HG03432 (cell line): Measurements from ENCODE around the gene CD200.
A peak's percentile ranks its signal among the peaks of the same experiment; 100 is the strongest.

Experiments used
- ATAC-seq: cut with Tn5 transposase; IDR thresholded peaks from one replicate; pipeline ENCODE4 v1.9.1; 2021; ENCODE audit warnings: mild to moderate bottlenecking, moderate library complexity; ENCODE audit not compliant: unreplicated experiment

Gene CD200

DNA sequence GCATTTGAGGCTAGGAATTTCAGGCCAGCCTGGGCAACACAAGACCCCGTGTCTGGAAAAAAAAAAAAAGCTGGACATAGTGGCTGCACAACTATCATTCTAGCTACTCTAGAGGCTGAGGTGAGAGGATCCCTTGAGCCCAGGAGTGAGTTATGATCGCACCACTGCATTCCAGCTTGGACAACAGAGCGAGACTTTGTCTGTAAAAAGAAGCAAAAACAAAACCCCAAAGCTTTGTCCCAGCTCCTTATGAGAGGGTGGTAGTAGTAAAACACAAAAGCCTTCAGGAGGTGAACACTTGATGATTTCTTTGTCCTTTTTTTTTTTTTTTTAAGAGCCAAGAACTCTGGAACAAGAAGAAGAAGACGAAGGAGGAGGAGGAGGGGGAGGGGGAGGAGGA, 1.1 kb upstream of the CD200 start:
- no peak for ATAC-seq

GRCh38 chr3:112333381-112334317, 693 bp downstream of the CD200 start:
- peak; percentile 57 for ATAC-seq

GRCh38 chr3:112334691-112335433, 1.9 kb downstream of the CD200 start:
- ATAC-seq = no peak

- ATAC-seq = no peak
These were observed 2.5 kb downstream of the CD200 start for GRCh38 chr3:112335434-112335781.

DNA sequence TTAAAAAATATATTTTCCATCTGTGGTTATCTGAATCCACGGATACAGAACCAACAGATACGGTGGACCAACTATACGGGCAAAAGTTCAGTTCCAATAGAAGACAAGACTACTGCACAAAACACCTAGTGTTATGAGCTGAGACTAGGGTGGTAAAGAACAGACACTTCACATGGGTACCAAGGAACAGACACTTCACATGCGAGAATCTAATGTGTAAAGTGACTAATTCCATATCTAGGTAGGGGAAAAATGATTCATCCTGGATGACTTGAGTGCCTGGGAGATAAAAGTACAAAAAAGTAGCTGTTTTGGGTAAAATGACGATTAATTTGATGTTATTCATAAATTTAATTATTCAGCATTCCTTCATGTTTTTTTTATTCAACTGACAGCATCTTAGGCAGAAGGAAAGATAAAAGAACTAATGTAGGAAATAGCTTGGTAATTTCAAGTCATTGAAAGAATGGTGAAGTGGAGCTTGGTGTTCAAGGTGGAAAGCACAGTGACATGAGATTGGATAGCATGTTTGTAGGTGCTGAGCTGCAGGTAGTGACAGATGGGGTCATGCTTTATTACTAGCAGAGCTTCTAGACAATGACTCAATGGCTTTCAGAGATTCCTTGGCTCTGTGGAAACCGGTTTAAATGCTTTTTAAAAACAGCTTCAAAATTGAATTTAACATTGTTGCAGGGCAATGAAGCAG, 5.2 kb downstream of the CD200 start:
- ATAC-seq = no peak

DNA sequence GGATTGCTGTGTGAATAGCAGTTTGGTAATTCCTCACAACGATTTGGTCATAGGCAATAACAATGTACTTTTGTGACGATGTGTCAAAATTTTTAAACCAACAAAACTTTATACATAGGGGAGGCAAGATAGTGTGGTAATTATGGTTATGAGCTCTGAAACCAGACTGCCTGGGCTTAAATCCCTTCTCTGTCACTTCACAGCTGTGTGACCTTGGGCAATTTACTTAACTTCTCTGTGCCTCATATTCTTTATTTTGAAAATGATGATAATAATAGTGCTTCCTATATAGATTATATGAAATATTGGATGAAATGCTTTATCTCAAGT, 5.7 kb downstream of the CD200 start:
- no peak for ATAC-seq

DNA sequence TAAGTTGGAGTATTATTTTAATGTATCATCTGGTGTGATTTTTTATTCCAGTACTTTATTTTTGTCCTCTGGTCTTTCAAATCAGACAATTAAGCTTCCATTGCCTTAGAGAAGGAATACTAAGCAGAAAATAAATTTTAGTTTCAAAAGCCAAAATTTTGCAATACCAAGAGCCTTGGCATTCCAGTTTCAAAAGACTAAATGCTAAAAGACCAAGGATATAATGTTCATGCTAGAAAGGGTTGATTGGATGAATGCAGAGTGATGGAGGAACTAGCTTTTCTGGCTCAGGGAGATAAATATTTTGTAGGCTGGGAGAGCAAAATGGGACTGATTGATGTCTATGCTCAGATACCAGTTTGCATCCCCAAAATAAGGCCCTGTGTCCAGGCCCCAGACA, 6.2 kb downstream of the CD200 start:
- ATAC-seq = no peak

GRCh38 chr3:112339609-112340008, 6.7 kb downstream of the CD200 start:
- ATAC-seq = no peak

DNA sequence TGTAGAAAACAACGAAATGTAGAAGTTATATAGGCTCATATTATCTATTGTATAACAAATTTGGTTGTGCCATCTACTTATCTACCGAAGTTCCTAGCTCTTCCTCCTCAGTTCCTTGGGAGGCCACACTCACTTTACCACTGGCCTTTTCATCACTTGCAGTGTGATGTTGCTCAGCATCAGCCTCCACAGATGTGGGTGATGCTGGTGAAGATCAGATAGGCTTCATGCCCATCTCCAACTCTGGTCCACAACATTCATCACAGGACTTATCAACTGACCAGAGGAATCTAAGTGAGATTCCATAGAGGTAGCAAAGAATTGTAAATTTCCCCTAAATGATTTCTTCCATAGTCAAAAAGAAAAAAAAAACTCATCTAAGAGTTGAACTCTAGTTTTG, 8.4 kb downstream of the CD200 start:
- no peak for ATAC-seq

GRCh38 chr3:112345681-112346080, 12.7 kb downstream of the CD200 start:
- no peak for ATAC-seq

DNA sequence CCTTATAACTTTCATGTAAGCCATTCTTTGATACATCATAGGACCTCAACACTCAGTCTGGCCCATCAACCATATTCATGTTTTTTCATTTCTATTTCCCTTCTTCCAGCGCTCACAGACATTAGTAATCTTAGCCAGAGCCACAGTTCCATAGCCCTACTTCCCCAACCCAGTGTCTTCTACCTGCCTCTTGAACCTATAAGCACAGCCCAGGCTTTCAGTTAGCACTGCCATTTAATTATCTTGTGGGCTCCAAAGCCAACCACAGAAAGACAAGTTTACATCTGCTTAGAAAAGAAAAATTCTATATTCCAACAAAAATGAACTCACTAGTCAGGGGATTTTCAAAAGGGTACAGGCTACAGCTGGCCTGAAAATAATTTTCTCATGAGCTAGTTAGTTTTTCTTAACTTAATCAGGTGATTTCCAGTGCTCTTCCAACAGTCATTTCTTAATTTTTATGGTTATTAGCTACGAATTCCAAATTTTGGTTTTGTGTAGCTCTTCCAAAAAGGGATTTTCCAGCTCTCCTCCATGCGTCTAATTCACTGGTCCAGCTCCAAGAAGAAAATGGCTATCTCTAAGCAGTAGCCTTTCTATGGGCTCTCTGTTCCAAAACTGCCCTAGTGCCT, 13.7 kb downstream of the CD200 start:
- no peak for ATAC-seq

- no peak for ATAC-seq
These were observed 16.0 kb downstream of the CD200 start for GRCh38 chr3:112348943-112349342.

DNA sequence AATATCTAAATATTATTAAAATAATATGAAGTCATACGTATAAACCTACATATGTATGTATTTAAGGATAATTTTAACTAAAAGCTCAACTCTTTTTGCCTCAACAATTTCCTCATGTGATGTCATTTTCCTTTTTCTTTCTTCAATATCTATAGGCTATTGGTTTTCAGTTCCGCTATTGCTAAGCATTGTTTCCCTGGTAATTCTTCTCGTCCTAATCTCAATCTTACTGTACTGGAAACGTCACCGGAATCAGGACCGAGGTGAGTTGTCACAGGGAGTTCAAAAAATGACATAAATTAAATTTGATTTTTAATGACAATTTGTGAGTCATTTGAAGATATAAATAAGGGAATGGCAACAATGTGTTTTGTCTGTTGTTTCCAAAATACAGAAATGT, 16.6 kb downstream of the CD200 start:
- ATAC-seq = no peak

DNA sequence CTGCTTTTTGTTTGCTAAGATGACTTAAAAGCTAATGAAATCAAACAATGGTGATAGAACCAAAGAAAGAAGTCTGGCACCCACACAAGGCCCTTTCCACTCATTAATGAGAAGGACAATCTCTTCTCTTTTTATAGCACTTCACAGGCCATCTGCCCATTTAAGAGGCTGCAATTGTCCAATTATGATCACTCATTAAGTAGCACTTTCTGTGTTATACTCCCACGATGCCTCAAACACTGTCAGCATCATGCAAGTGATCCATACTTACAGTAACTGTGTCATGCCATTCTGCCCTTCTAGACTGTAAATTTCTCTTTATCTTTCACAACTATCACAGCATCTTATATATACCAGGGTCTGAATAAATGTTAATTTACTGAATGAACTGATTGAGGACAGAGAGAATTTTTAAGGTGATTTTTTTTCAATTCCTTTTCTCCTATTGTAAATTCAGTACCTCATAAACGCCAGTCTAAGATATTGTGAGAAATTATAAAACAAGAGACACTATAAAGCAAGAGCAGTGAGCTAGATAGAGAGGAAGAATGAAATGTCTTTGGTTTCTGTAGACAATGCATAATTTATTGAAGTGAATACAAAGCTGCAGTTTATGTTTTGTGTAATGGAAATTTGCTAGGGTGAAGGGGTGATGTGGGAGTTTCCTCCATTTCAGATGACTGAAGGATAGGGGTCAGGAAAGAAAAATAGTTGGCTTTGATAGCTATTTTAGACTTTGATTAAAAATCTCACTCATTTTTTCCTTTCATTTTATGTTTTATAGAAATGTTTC, 17.3 kb downstream of the CD200 start:
- ATAC-seq = no peak

DNA sequence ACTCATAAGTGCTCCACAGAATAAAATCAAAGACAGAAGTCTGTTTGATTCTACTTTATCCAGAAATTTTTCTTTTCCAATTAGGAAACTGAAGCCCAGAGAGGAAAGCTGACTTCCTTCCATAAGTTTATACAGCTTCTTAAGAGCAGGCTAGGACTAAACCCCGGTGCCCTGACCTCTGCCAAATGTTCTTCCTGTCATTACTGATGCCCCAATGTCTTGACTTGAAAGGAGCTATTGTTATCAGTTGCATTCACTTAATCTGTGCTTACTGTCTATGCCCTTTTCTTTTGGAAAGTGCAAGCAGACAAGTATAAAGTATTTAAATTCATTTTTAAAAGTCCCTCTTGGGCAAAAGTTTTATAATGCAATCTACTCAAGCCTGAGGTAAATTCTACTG, 18.1 kb downstream of the CD200 start:
- no peak for ATAC-seq

- ATAC-seq = no peak
These were observed 18.9 kb downstream of the CD200 start for GRCh38 chr3:112351823-112352222.

- no peak for ATAC-seq
These were observed 19.8 kb downstream of the CD200 start for GRCh38 chr3:112352720-112353119.

DNA sequence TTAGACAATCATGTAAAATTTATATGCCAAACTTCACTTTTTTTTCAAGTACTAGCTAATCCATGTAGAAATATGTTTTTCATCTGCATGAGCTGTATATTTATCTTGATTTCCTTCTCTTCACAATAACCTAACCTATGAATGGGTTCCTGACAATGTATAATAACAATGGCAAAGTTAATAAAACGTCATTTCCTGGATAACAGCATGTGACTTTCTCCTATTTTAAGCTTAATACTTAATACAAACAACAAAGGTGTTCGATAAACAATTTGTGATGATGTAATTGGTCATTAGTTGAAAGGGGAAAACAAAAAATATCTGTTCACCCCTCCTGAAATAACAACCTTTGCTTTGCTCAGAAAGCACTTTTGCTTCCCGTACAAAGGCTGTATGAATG, 20.4 kb downstream of the CD200 start:
- no peak for ATAC-seq

DNA sequence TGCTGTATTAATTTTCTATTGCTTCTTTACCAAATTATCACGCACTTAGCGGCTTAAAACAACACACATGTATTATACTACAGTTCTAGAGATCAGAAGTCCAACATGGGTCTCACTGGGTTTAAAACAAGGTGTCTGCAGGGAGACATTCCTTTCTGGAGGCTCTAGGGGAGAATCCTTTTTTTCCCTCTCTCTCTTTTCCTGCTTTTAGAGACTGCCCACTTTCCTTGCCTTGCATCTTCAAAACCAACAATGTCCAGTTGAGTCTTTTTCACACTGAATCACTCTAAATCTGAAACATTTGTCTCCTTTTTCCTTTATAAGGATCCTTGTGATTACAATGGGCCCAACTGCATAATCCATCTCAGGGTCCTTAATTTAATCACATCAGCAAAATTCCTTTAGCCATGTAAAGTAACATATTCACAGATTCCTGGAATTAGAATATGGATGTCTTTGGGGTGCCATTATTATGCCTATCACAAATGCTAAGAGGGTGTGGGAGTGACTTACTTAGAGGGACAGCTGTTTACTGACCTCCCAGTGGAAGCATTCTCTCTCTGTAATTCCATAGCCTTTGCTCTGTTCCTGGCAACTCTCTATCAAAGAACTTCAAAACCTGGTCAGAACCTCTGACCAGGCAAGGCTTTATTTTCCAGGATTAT, 21.8 kb downstream of the CD200 start:
- no peak for ATAC-seq

DNA sequence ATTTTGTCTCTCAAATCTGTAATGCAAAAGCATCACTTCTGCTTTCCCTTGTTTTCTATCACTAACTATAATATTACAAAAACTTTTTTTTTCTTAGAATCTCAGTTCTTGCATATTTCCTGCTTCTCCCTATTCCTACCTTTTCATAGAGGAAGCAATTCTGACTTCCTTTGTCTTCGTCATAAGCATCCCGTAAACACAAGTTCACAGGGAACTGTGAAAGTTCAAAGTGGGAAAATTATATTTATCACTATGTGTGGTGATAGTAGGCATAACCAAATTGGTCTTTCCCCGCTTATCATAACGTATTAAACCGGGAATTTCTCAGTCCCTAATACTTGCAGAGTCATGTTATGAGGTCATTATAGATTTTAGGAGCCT, 22.3 kb downstream of the CD200 start:
- no peak for ATAC-seq
